Right atrium auricular region (tissue), 2 donors: Measurements from ENCODE around the gene ARL11. TPM values are rescaled to one million over a fixed set of nuclear protein-coding genes. Genes with fewer than 3 reads are reported as not detected.

ENCODE experiments used
- DNase-seq: peaks from one replicate; pipeline ENCODE4 v3.0.0-alpha.2; 2019; ENCODE audit warnings: low spot score
- H3K27ac ChIP-seq, 2 donors: fragments of 200-600 bp; sonication (generic); 1 replicate in 1 of 2; 2 replicates in 1 of 2; pipeline ENCODE4 v1.5.1; 2016 to 2019
- H3K27me3 ChIP-seq, 2 donors: fragments of 200-600 bp; sonication (generic); one replicate each; pipeline versions ENCODE4 v1.5.1 to v1.6.0; 2017 to 2019
- H3K36me3 ChIP-seq: fragments of 200-600 bp; sonication (generic); one replicate; pipeline ENCODE4 v1.5.1; 2016
- H3K4me1 ChIP-seq, 2 donors: fragments of 200-600 bp; sonication (generic); one replicate each; pipeline versions ENCODE4 v1.5.1 to v1.6.0; 2017 to 2019
- H3K4me3 ChIP-seq, 2 donors: fragments of 200-600 bp; sonication (generic); 1 replicate in 1 of 2; 2 replicates in 1 of 2; pipeline ENCODE4 v1.5.1; 2017 to 2019; ENCODE audit warnings: mild to moderate bottlenecking in 1 of 2, moderate library complexity in 1 of 2
- H3K9me3 ChIP-seq, 2 donors: fragments of 200-600 bp; sonication (generic); one replicate each; pipeline ENCODE4 v1.5.1; 2019
- total RNA-seq, 2 donors: library from RNA; depleted of rRNA; stranded (reverse); fragments of >200 nt; gene quantifications; one replicate each; pipeline ENCODE4 v1.1.0, GENCODE V29; 2016
- TF ChIP-seq, protein P1 (sequence below), 2 donors: fragments of 200-600 bp; sonication (generic); IDR thresholded peaks; one replicate each; pipeline ENCODE4 v1.5.1; 2019; ENCODE audit warnings: antibody characterized with exemption in 2 of 2

ARL11 gene
- total RNA-seq, 2 donors from 2014 or later, result 0.19 to 0.63 TPM

DNA sequence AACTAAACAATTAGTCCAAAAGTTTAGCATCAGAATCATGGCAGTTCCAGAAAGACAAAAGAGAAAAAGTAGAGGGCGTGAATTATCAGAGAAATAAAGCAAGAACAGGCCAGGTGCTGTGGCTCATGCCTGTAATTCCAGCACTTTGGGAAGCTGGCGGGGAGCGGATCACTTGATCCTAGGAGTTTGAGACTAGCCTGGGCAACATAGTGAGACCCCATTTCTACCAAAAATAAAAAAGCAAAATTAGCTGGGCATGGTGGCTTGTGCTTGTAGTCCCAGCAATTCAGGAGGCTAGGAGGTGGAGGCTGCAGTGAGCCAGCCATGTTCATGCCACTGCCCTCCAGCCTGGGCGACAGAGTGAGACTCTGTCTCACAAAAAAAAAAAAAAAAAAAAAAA lies 18.4 kb downstream of the ARL11 start:
- TF ChIP-seq, protein P1, sequence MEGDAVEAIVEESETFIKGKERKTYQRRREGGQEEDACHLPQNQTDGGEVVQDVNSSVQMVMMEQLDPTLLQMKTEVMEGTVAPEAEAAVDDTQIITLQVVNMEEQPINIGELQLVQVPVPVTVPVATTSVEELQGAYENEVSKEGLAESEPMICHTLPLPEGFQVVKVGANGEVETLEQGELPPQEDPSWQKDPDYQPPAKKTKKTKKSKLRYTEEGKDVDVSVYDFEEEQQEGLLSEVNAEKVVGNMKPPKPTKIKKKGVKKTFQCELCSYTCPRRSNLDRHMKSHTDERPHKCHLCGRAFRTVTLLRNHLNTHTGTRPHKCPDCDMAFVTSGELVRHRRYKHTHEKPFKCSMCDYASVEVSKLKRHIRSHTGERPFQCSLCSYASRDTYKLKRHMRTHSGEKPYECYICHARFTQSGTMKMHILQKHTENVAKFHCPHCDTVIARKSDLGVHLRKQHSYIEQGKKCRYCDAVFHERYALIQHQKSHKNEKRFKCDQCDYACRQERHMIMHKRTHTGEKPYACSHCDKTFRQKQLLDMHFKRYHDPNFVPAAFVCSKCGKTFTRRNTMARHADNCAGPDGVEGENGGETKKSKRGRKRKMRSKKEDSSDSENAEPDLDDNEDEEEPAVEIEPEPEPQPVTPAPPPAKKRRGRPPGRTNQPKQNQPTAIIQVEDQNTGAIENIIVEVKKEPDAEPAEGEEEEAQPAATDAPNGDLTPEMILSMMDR (IDR thresholded peaks at IDR 0.05), result no peak
- H3K36me3 ChIP-seq, result no peaks in the 10 kb centered on the region
- no peaks in the 10 kb centered on the region for H3K9me3 ChIP-seq
- H3K4me3 ChIP-seq, result no peak overlapping the region
- no peak for DNase-seq
- H3K27me3 ChIP-seq, result no peaks in the 10 kb centered on the region
- no peak overlapping the region for H3K27ac ChIP-seq
- H3K4me1 ChIP-seq, result no peaks in the 10 kb centered on the region

DNA sequence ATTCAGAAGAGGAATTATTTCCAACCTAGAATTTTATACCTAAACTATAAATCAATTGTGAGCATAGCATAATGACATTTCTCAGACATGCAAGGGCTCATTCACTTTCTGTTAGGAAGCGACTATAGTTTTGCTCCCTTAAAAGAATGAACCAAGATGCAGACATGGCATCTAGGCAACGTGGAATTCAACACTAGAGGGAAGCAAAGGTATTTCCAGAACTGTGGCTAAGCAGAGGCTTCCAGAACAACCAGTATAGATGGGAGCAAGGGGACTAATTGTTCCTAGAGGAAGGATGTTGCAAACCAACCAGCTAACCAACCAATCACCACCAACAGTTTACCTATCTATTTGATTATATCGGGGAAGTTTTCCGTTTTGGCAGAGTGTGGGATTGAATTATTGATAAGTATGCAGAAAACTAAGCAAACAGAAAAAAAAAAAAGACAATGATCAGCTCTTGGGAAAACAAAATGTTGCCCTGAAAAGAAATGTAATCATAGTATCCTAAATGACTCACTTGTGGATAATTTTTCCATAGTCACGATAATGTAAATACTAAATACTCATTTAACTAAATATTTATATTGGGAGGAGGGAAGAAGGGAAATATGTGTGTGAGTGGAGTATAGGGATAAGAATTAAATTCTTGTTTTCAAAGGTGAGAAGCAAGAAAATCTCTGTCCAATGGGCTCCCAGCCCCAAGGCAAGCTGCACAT lies 21.1 kb downstream of the ARL11 start:
- Histone ChIP-seq H3K9me3 (no peaks in the 10 kb centered on the region), H3K27me3 (no peaks in the 10 kb centered on the region), H3K27ac (no peak overlapping the region), H3K36me3 (no peaks in the 10 kb centered on the region), H3K4me1 (no peaks in the 10 kb centered on the region), H3K4me3 (no peak overlapping the region)
- TF ChIP-seq, protein P1 (IDR thresholded peaks at IDR 0.05), result peak in 1 of 2 donors; percentile 52
- no peak for DNase-seq

DNA sequence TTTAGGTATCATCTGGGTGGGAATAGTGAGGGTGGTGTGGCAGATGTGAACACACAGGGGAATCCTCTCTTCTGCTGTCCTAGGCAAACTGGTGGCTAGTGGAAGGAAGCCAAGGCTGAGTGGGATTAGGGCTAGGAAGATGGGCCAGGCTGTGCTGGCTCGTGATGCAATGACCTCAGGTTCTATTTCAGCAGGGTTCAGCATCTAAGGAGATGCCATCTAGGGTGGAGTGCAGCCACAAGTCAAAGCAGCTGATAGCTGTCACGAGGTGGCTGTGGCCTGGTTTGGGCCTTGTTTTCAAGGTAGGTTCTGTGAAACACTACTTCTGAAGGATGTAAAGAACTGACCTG lies 21.6 kb downstream of the ARL11 start:
- no peaks in the 10 kb centered on the region for H3K27me3 ChIP-seq
- H3K27ac ChIP-seq, result no peak overlapping the region
- H3K4me1 ChIP-seq, result no peaks in the 10 kb centered on the region
- no peaks in the 10 kb centered on the region for H3K36me3 ChIP-seq
- H3K9me3 ChIP-seq, result no peaks in the 10 kb centered on the region
- DNase-seq, result no peak
- H3K4me3 ChIP-seq, result no peak overlapping the region
- TF ChIP-seq, protein P1 (IDR thresholded peaks at IDR 0.05), result no peak

DNA sequence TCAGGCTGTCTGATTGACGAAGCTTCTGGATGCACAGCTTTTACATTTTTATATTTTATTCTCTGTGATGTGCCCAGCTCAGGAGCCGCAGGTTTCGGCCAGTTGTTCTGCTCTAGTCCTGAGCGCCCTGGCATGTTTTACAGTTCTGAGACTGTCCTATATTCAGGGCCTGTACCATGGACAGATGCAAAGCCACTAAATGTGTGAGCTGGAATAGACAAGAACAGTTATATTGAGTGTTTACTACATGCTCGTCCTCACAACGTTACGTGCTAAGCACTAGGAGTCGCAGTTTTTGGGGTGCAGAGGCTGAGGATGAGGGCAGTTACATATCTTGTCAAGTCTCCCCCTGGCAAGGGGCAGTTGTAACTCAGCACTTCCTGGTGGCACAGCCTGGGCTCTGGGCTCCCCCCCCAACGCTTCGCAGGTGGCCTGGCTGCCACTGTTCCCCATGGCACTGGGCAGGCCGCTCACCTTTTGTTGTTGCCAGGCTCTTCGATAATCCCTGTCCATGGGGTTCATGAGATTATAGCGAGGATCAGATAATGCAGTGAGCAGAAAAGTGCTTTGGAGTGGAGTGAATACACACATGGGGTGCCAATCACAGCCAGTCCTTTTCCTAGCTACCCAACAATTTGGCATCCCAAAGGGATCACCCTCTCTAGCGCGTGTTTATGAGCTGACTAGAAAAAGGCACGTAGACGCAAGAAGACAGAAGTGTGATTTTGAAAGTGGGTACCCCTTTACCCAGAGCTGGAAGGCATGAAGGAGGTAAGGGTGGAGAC lies 23.5 kb downstream of the ARL11 start:
- no peak overlapping the region for H3K27ac ChIP-seq
- TF ChIP-seq, protein P1 (IDR thresholded peaks at IDR 0.05), result no peak
- no peak overlapping the region for H3K4me3 ChIP-seq
- H3K4me1 ChIP-seq, result no peaks in the 10 kb centered on the region
- H3K36me3 ChIP-seq, result no peaks in the 10 kb centered on the region
- H3K9me3 ChIP-seq, result no peaks in the 10 kb centered on the region
- no peak for DNase-seq
- no peaks in the 10 kb centered on the region for H3K27me3 ChIP-seq

DNA sequence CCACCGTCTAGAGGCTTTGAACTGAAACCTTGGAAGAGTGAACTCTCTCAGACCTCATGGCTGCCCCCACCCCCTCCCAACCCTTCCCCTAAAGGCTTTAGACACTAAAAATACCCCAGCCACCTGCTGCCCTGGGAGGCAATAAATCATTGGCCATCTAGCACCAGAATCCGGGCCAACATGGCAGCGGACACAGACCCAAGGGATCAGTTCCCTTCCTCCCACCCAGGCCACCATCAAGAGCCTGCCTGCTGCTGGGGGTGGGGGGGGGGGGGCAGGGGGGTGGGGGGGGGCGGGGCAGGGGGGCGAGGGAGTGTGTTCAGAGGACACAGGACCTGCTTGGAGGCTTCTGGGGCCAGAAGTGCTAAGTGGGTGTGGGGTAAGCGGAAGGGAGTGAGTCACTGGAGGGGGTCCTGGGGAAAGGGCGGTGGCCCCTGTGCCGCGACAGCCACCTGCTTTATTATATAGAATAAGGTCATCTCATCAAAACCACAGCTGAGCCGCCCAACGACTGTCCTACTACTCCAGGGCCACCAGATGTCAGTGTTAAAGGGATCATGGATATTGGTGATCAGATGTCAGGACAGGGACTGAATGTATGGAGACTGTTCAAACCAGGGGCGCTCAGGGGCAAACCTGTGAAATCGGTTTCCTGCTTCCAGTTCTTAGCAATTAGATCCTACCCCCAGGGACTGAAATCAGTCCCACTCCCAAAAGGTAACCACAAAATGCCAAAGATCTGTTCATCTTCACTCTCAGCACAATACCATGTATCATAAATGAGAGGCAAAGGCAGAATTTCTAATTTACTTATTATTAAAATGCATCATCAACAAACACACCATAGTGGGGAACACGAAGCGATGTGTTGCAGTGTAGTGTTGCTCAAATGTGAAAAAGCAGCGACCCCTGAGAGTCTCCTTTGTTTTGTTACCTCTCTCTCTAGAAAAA lies 24.3 kb downstream of the ARL11 start:
- TF ChIP-seq, protein P1 (IDR thresholded peaks at IDR 0.05), result peak; percentile 21 to 54
- no peaks in the 10 kb centered on the region for H3K36me3 ChIP-seq
- H3K4me1 ChIP-seq, result no peaks in the 10 kb centered on the region
- no peak for DNase-seq
- no peak overlapping the region for H3K27ac ChIP-seq
- no peaks in the 10 kb centered on the region for H3K27me3 ChIP-seq
- no peaks in the 10 kb centered on the region for H3K9me3 ChIP-seq
- H3K4me3 ChIP-seq, result no peak overlapping the region
